DOHH2 (cell line): ENCODE results near the gene STX7.

Source experiments
- EZH2phosphoT487 ChIP-seq: fragments of 200-600 bp; sonication (generic); IDR thresholded peaks from 2 replicates; pipeline ENCODE4 v1.6.1; 2017; ENCODE audit warnings: borderline replicate concordance, mild to moderate bottlenecking, antibody characterized with exemption, low read length, moderate library complexity, mixed read lengths
- TF ChIP-seq, protein P1 (sequence below): fragments of 200-600 bp; sonication (generic); IDR thresholded peaks from one replicate; pipeline ENCODE4 v1.5.1; 2014; ENCODE audit warnings: antibody characterized with exemption, mild to moderate bottlenecking, low read depth, low read length; ENCODE audit not compliant: poor library complexity, severe bottlenecking

DNA sequence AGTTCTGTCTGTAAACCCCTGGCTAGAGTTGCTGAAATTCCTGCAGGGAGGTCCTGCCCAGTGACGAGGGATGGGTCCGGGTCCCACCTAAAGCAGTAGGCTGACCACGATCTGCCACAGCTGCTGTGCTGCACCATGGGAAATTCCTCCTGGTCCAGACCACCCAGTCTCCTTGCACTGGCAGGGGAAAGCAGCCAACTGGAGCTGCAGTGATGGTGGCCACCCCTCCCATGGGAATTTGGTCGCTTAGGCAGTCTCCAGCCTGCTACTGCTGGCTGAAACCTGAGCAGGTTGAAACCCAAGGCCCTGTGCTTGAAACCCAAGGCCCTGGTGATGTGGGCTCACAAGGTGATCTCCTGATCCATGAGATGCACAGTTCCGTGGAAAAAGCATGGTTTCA lies 87.7 kb downstream of the STX7 start:
- TF ChIP-seq, protein P1, sequence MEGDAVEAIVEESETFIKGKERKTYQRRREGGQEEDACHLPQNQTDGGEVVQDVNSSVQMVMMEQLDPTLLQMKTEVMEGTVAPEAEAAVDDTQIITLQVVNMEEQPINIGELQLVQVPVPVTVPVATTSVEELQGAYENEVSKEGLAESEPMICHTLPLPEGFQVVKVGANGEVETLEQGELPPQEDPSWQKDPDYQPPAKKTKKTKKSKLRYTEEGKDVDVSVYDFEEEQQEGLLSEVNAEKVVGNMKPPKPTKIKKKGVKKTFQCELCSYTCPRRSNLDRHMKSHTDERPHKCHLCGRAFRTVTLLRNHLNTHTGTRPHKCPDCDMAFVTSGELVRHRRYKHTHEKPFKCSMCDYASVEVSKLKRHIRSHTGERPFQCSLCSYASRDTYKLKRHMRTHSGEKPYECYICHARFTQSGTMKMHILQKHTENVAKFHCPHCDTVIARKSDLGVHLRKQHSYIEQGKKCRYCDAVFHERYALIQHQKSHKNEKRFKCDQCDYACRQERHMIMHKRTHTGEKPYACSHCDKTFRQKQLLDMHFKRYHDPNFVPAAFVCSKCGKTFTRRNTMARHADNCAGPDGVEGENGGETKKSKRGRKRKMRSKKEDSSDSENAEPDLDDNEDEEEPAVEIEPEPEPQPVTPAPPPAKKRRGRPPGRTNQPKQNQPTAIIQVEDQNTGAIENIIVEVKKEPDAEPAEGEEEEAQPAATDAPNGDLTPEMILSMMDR = no peak
- TF ChIP-seq EZH2phosphoT487 = no peak
